Transverse colon (tissue), 4 donors: ENCODE results near the gene MPRIP. TPM values are rescaled to one million over a fixed set of nuclear protein-coding genes. Genes with fewer than 3 reads are reported as not detected.

ENCODE experiments used
- DNase-seq: peaks from one replicate; pipeline ENCODE4 v3.0.0-alpha.2; 2019
- H3K27ac ChIP-seq, 4 donors: fragments of 200-600 bp; sonication (generic); 2 replicates each; pipeline ENCODE4 v1.5.1; 2016 to 2018; ENCODE audit warnings: inconsistent platforms in 4 of 4
- H3K27me3 ChIP-seq: fragments of 200-600 bp; sonication (generic); 2 replicates; pipeline ENCODE4 v1.5.1; 2017; ENCODE audit warnings: inconsistent platforms
- H3K36me3 ChIP-seq, 4 donors: fragments of 200-600 bp; sonication (generic); 2 replicates each; pipeline ENCODE4 v1.5.1; 2017 to 2019; ENCODE audit warnings: inconsistent platforms in 4 of 4
- H3K4me1 ChIP-seq, 4 donors: fragments of 200-600 bp; sonication (generic); 2 replicates each; pipeline ENCODE4 v1.5.1; 2017 to 2020; ENCODE audit warnings: inconsistent platforms in 4 of 4
- H3K4me3 ChIP-seq, 4 donors: fragments of 200-600 bp; sonication (generic); 1 replicate in 1 of 4; 2 replicates in 3 of 4; pipeline versions ENCODE4 v1.5.1 to v1.6.1; 2017 to 2019; ENCODE audit warnings: inconsistent platforms in 4 of 4
- H3K9me3 ChIP-seq, 2 donors: fragments of 200-600 bp; sonication (generic); 2 replicates each; pipeline ENCODE4 v1.5.1; 2017 to 2019; ENCODE audit warnings: inconsistent platforms in 2 of 2
- CTCF ChIP-seq, 5 experiments: fragments of 200-600 bp in 3 of 5; fragments of 450-650 bp in 2 of 5; sonication (generic) in 3 of 5; IDR thresholded peaks; 1 replicate in 2 of 5; 2 replicates in 3 of 5; pipeline ENCODE4 v1.5.1; 2016 to 2017; ENCODE audit warnings: antibody characterized with exemption in 5 of 5, inconsistent platforms in 3 of 5, mild to moderate bottlenecking in 2 of 5, moderate library complexity in 1 of 5
- EP300 ChIP-seq: sonication (generic); formaldehyde crosslinking; IDR thresholded peaks from one replicate; pipeline ENCODE4 v1.6.1; 2017; ENCODE audit warnings: antibody characterized with exemption, low read depth
- POLR2A ChIP-seq: fragments of 450-650 bp; IDR thresholded peaks from one replicate; pipeline ENCODE4 v1.6.1; 2016; ENCODE audit warnings: antibody characterized with exemption, mild to moderate bottlenecking, moderate library complexity
- POLR2AphosphoS5 ChIP-seq, 3 donors: sonication (generic); formaldehyde crosslinking; IDR thresholded peaks; one replicate each; pipeline ENCODE4 v1.6.1; 2016; ENCODE audit warnings: antibody characterized with exemption in 3 of 3
- WGBS, 2 donors: methylation state at CpG; one replicate each; pipeline ENCODE4 v1.1.5; 2018; ENCODE audit warnings: low coverage in 1 of 2; 5-methylcytosine and 5-hydroxymethylcytosine counted together
- in situ Hi-C, 4 donors: fragments of 200-750 bp; cut with MboI; loops; one replicate each; pipeline versions ENCODE4 v1.15.0 to v1.15.1; 2017; ENCODE audit warnings: low sequenced_read_pairs in 3 of 4, low pct_ligation_motif_present in 1 of 4, low pct_unique_long_range_greater_than_20kb in 1 of 4
- intact Hi-C: fragments of 100-400 bp; cut with DNase I; formaldehyde crosslinking; loops from one replicate; pipeline ENCODE4 v1.15.1; 2023; ENCODE audit warnings: low total_unique reads
- total RNA-seq, 4 donors: library from RNA; depleted of rRNA; stranded (reverse); fragments of >200 nt; gene quantifications; one replicate each; pipeline ENCODE4 v1.1.0, GENCODE V29; 2016

The MPRIP gene
- total RNA-seq, 4 donors from 2014 or later: 124 to 368 (median 158) TPM

GRCh38 chr17:17069849-17070248 is 27.6 kb downstream of the MPRIP start:
- Histone ChIP-seq H3K27ac (no peak overlapping the region), H3K9me3 (no peaks in the 10 kb centered on the region), H3K27me3 (no peaks in the 10 kb centered on the region), H3K4me1 (peaks cover 6 to 55% (median 37%) of the 10 kb centered on the region in 4 donors), H3K36me3 (no peaks in the 10 kb centered on the region), H3K4me3 (no peak overlapping the region)
- no peak for TF ChIP-seq EP300
- TF ChIP-seq POLR2A: no peak
- in situ Hi-C loops (no loop called here), intact Hi-C loops (no loop called here)
- DNase-seq: no peak

DNA sequence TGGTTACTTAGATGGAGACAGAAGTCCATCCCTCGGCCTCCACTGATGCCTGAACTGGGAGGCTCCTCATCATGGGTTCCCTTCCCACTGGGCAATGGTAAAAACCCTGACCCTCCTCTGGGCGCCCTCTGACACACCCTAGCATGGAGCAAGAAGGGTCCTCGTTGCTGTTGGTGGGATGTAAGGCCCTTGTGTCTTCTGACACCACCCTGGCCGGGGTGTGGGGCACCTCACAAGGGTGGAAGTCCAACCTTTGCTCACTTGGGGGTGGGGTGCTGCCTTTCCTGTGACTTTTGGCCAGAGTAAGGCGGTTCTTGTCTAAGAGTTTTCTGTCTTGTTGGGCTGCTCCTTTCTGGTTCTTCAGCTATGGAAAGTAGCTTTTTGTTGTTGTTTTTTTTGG is 28.7 kb downstream of the MPRIP start:
- no peak for TF ChIP-seq POLR2A
- no peak for TF ChIP-seq POLR2AphosphoS5 (IDR thresholded peaks at IDR 0.05)
- no peak for TF ChIP-seq CTCF (IDR thresholded peaks at IDR 0.05)
- TF ChIP-seq EP300: no peak
- in situ Hi-C loops: no loop called here
- Histone ChIP-seq H3K27me3 (no peaks in the 10 kb centered on the region), H3K4me3 (no peak overlapping the region), H3K27ac (peak overlapping the region in 3 of 4 donors; percentile 35 to 55 (median 52)), H3K36me3 (no peaks in the 10 kb centered on the region), H3K4me1 (peaks cover 13 to 60% (median 45%) of the 10 kb centered on the region in 4 donors), H3K9me3 (no peaks in the 10 kb centered on the region)
- DNase-seq: peak; percentile 50
- intact Hi-C loops: no loop called here
- 77 to 80% methylated on average over 2 to 5 of the region's 5 CpGs for WGBS, 2 donors

- Histone ChIP-seq H3K27me3 (no peaks in the 10 kb centered on the region), H3K4me1 (peaks cover 13 to 61% (median 46%) of the 10 kb centered on the region in 4 donors), H3K9me3 (no peaks in the 10 kb centered on the region), H3K27ac (peak overlapping the region in 3 of 4 donors; percentile 35 to 55 (median 52)), H3K36me3 (no peaks in the 10 kb centered on the region), H3K4me3 (no peak overlapping the region)
- peak; percentile 3 for DNase-seq
- in situ Hi-C loops: no loop called here
- intact Hi-C loops: no loop called here
- WGBS, 2 donors: 83 to 85% methylated on average over 3 to 14 of the region's 14 CpGs
- no peak for TF ChIP-seq POLR2A
- no peak for TF ChIP-seq CTCF (IDR thresholded peaks at IDR 0.05)
- no peak for TF ChIP-seq POLR2AphosphoS5 (IDR thresholded peaks at IDR 0.05)
- TF ChIP-seq EP300: no peak
These were observed 29.5 kb downstream of the MPRIP start for GRCh38 chr17:17071531-17072360.

GRCh38 chr17:17072546-17072945 is 30.3 kb downstream of the MPRIP start:
- Histone ChIP-seq H3K27ac (no peak overlapping the region), H3K27me3 (no peaks in the 10 kb centered on the region), H3K36me3 (no peaks in the 10 kb centered on the region), H3K4me1 (peaks cover 13 to 58% (median 41%) of the 10 kb centered on the region in 4 donors), H3K4me3 (no peak overlapping the region), H3K9me3 (no peaks in the 10 kb centered on the region)
- in situ Hi-C loops: no loop called here
- no peak for TF ChIP-seq POLR2A
- TF ChIP-seq CTCF (IDR thresholded peaks at IDR 0.05): no peak
- no peak for TF ChIP-seq POLR2AphosphoS5 (IDR thresholded peaks at IDR 0.05)
- TF ChIP-seq EP300: no peak
- DNase-seq: no peak
- intact Hi-C loops: no loop called here
- 92 to 100% methylated on average over 2 to 5 of the region's 5 CpGs for WGBS, 2 donors
